HG03354 (cell line): ENCODE data around the gene HK1.
A peak's percentile ranks its signal among the peaks of the same experiment; 100 is the strongest.

Experiments
- ATAC-seq: cut with Tn5 transposase; IDR thresholded peaks from one replicate; pipeline ENCODE4 v1.9.1; 2021; ENCODE audit warnings: mild to moderate bottlenecking; ENCODE audit not compliant: unreplicated experiment, poor library complexity, severe bottlenecking

The HK1 gene

DNA sequence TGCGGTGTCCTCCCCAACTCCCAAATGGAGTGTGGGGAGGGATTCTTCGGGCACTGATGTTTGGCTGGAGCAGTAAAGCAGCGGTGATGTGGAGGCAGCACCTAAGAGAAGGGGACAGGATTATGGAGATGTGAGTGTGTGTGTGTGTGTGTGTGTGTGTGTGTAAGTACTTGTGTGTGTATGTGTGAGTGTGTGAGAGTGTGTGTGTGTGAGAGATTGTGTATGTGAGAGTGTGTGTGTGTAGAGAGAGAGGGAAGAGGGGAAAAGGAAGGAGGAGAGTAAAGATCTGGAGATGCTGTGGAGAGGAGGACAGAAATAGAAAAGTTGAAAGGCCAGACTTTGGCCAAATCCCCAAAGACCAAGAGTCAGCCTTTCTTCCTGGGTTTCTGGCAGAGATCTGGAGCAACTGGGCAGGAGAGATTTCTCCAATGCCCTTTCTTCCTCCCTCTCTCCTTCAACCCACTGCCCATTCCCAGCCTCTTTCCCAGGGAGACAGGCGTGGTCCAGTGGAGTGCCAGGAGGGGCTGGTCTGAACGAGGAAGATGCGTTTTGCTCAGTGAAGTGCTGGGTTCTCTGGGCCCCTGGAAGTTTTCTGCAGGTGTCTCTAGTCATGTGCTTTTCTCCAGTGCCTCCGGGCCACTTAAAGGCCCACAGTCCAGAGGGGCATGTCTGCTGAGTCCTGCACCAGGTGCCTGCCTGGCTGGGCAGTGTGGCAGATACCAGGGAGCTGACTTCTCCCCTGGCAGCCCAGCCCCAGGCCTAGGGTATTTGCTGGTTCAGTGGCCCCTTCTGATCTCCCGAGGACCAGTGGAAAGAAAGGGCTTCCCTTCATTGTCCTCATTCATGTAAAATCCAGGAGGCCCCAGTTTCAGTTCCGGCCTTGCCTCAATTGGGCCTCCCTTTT is 60.5 kb downstream of the HK1 start:
- no peak for ATAC-seq

GRCh38 chr10:69340695-69341094 is 62.4 kb downstream of the HK1 start:
- ATAC-seq: no peak

GRCh38 chr10:69343905-69344304 is 65.6 kb downstream of the HK1 start:
- ATAC-seq: no peak

DNA sequence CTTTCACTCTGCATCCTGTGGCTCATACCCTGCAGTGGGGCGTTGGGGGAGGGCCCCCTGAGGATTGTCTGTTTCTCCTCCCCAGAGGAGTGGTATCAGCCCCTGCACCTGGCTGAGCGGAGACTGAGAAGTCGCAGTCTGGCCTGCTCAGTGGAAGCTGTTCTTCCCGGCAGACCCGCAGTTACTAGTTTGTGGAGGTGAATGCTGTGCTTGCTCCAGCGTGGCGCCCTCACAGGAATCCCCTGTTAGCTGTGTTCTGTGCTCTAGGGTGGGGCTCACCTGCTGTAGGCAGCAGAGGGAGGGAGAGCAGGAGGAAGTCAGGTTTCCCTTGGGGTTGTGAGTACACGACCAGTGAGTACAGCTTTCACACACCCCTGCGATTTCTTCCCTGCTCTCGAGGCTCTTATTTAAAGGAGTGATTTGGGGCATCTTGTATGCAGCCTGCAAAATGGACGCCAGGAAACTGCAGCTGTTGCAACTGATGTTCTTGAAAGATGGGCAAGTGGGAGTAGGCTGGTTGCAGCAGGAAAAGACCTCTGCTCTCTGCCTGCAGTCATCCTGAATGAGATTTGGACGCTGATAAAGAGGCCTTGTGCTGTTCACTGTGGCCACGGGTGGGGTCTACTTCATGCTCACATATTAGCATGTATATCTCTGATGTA is 66.4 kb downstream of the HK1 start:
- peak; percentile 77 for ATAC-seq

- ATAC-seq: no peak
Measured at GRCh38 chr10:69345402-69345801, 67.1 kb downstream of the HK1 start.

DNA sequence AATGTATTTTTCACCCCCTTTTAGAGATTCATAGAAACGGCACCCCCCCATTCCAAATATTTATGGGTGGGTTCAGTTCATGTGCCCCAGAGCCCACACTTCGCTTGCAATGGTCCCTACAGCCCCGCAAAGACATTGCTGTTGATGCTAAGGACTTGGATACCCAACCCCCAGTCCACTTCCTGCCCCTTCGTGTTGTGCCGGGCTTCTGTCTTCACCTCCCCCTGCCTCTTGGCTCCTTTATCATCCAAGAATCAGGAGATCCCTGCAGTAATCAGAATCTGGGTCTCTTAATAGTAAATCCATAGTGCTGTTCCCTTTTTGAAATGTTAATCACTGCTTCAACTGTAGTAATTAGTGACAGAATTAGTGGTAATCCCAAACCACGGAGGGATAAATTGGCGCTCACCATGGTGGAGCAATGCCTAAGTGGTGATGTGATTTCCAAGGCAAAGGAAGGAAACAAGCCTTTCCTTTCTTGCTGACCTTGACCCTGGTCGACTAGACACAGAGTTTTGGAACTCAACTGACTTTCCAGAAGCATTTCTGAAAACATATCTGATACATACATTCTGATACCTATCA is 67.7 kb downstream of the HK1 start:
- ATAC-seq: no peak

- ATAC-seq: no peak
Measured at GRCh38 chr10:69346776-69347175, 68.5 kb downstream of the HK1 start.

GRCh38 chr10:69348816-69349541 is 70.7 kb downstream of the HK1 start:
- ATAC-seq: no peak

GRCh38 chr10:69349542-69349888 is 71.2 kb downstream of the HK1 start:
- no peak for ATAC-seq

DNA sequence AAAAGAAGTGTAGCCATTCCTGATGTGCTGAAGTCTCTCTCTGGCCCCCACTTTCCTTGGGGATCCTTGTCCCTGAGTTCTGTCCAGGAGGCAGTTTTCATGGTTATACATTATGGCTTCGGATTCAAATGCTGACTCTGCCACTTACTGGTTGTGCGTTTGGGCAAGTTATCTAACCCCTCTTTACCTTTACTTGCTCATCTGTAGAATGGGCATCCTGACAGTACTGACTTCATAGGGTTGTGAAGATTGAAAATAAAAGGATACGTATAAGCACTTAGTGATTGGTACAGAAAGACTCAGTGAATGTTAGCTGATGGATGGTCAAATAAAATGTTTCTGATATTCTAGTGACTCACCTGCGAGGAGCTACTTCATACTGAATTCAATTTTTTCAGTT is 73.3 kb downstream of the HK1 start:
- no peak for ATAC-seq

- no peak for ATAC-seq
Measured at GRCh38 chr10:69352569-69353264, 74.4 kb downstream of the HK1 start.

- ATAC-seq: no peak
Measured at GRCh38 chr10:69353977-69354635, 75.8 kb downstream of the HK1 start.

DNA sequence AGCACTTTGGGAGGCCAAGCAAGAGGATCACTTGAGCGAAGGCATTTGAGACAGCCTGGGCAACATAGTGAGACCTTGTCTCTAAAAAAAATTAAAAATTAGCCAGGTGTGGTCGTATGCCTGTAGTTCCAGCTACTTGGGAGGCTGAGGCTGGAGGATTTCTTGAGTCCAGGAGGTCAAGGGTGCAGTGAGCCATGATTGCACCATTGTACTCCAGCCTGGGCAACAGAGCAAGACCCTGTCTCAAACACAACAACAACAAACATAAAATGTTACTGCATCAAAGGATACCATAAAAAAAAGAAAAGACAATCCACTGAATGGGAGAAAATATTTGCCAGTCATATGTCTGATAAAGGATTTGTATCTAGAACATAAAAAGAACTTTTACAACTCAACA is 77.9 kb downstream of the HK1 start:
- no peak for ATAC-seq

- ATAC-seq: no peak
Measured at GRCh38 chr10:69358148-69358795, 80.0 kb downstream of the HK1 start.

DNA sequence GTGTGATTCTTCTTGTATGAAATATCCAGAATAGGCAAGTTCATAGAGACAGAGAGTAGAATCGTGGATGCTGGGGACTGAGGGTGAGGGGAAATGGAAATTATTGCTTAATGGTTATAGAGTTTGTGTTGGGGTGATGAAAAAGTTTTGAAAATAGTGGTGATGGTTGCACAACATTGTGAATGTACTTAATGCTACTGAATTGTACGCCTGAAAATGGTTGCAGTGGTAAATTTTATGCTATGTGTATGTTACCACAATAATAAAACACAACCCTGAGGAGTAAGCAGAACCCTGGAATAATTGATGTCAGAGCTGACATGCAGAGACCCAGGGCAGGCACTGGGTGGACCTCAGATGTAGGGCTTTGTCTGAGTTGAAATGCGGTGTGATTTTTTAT is 80.9 kb downstream of the HK1 start:
- no peak for ATAC-seq

DNA sequence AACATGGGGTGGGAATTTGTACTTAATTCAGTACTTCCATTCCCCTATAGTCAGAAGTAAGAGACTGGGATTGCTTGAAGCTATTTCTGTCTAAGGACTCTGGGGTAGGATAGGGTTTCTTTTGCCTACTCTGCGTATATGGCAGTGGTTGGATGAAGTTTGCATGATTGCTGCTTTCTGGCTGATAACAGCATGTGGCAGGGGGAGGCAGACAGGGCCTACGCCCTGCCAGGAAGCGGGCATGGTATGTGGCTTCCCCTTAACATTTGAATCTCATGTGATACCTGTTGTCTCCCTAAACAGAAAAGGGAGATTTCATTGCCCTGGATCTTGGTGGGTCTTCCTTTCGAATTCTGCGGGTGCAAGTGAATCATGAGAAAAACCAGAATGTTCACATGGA is 81.3 kb downstream of the HK1 start:
- ATAC-seq: no peak

DNA sequence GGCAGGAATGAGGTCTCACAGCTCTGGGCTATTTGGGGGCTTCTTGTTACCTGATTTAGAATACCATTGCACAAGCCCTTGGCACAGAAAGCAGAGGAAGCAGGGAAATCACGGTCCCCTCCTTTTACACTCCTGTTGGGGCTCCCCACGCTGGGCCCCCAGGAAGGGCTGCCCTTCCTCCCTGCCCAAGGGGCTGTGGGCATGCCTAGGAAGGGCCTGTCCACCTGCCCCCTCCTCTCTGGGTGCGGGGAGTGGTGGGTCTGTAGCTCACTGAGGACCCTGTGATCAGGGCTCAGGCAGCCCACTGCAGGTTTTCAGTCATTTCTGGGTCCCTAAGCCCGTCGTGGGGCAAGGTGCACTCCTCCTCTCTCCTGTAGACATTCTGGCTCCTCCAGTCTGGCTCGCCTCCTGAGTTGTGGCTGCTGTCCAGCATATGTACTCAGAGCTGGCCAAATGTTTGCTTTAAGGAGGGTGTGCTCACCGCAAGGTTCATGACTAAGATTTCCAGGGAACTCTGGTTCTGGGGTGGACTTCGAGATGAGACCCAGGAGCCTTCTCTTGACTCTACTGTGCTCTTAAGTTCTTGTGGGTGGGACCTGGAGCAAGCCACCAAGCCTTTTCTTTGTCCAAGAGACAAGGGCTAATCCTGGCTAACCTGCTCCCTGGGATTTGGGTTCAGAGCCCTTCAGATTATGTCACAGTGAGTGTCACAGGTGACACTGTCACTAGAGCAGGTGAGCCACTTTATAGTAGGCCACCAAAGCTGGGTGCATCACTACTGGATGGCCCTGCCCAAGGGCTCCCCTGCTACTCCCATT is 82.4 kb downstream of the HK1 start:
- ATAC-seq: no peak

- ATAC-seq: no peak
Measured at GRCh38 chr10:69361303-69361614, 83.0 kb downstream of the HK1 start.
